ENCODE results near the gene CERS1. TPM values are rescaled to one million over a fixed set of nuclear protein-coding genes. Genes with fewer than 3 reads are reported as not detected.

Gene CERS1
- total RNA-seq, 1 experiment from 2014 or later: 2.7 TPM

- peaks cover 47% of the 10 kb centered on the region for H4K20me1 ChIP-seq (ENCODE audit: insufficient read depth)
- peaks cover 42% of the 10 kb centered on the region; the same call in 1 of the 2 replicates for H3F3A ChIP-seq (ENCODE audit: insufficient read depth, low read depth)
- no TSS peak for BruUV-seq (replicated peaks)
- H3K27me3 ChIP-seq (ENCODE audit: insufficient read depth, low read depth): no peaks in the 10 kb centered on the region
- H3K4me2 ChIP-seq: no peak overlapping the region
- TF ChIP-seq CTCF (conservative IDR thresholded peaks at IDR 0.05): no peak
- DNase-seq: no peak
- H3K79me2 ChIP-seq (ENCODE audit: low read depth): no peaks in the 10 kb centered on the region
- H3K9me2 ChIP-seq (ENCODE audit: insufficient read depth): no peaks in the 10 kb centered on the region
- no peak overlapping the region for H3K27ac ChIP-seq
- intact Hi-C loops (cut with micrococcal nuclease; ENCODE audit: unreplicated experiment): no loop called here
- CTCF ChIA-PET: no interaction called here
- peaks cover 40% of the 10 kb centered on the region for H3K36me3 ChIP-seq (ENCODE audit: low read depth)
- no peak overlapping the region for H3K4me3 ChIP-seq
- POLR2A ChIA-PET (ENCODE audit: unreplicated experiment): no interaction called here
- H2AFZ ChIP-seq: no peak overlapping the region
- H3K9me3 ChIP-seq (ENCODE audit: insufficient read depth, low read depth): no peaks in the 10 kb centered on the region
- H3K4me1 ChIP-seq (replicated peaks; ENCODE audit: insufficient read depth): 0 out of 2 replicates have a peak, but pooled peaks cover 6% of the 10 kb centered on the region
Observed at GRCh38 chr19:18861917-18862316, 34.0 kb downstream of the CERS1 start.

- Histone ChIP-seq H3K4me3 (no peak overlapping the region), H3K79me2 (ENCODE audit: low read depth) (no peaks in the 10 kb centered on the region), H3K27me3 (ENCODE audit: insufficient read depth, low read depth) (no peaks in the 10 kb centered on the region), H3K36me3 (ENCODE audit: low read depth) (peaks cover 40% of the 10 kb centered on the region), H3K4me1 (replicated peaks; ENCODE audit: insufficient read depth) (0 out of 2 replicates have a peak, but pooled peaks cover 6% of the 10 kb centered on the region), H3K9me2 (ENCODE audit: insufficient read depth) (no peaks in the 10 kb centered on the region), H3K27ac (no peak overlapping the region), H3F3A (ENCODE audit: insufficient read depth, low read depth) (peaks cover 35% of the 10 kb centered on the region; the same call in 1 of the 2 replicates), H3K9me3 (ENCODE audit: insufficient read depth, low read depth) (no peaks in the 10 kb centered on the region), H3K4me2 (no peak overlapping the region), H2AFZ (no peak overlapping the region), H4K20me1 (ENCODE audit: insufficient read depth) (peaks cover 54% of the 10 kb centered on the region)
- CTCF ChIA-PET: no interaction called here
- DNase-seq: no peak
- TF ChIP-seq CTCF (conservative IDR thresholded peaks at IDR 0.05) (no peak), EZH2 (IDR thresholded peaks at IDR 0.05; ENCODE audit: low read depth) (no peak)
- no TSS peak for BruUV-seq (replicated peaks)
- POLR2A ChIA-PET (ENCODE audit: unreplicated experiment): no interaction called here
- intact Hi-C loops (cut with micrococcal nuclease; ENCODE audit: unreplicated experiment): no loop called here
Observed at GRCh38 chr19:18861235-18861634, 34.7 kb downstream of the CERS1 start.

GRCh38 chr19:18860725-18861124, 35.2 kb downstream of the CERS1 start:
- no peak for TF ChIP-seq EZH2 (IDR thresholded peaks at IDR 0.05; ENCODE audit: low read depth)
- no peak for TF ChIP-seq CTCF (conservative IDR thresholded peaks at IDR 0.05)
- Histone ChIP-seq H2AFZ (no peak overlapping the region), H3F3A (ENCODE audit: insufficient read depth, low read depth) (peaks cover 35% of the 10 kb centered on the region; the same call in 1 of the 2 replicates), H3K4me1 (replicated peaks; ENCODE audit: insufficient read depth) (0 out of 2 replicates have a peak, but pooled peaks cover 6% of the 10 kb centered on the region), H3K27ac (no peak overlapping the region), H3K4me2 (no peak overlapping the region), H3K9me2 (ENCODE audit: insufficient read depth) (no peaks in the 10 kb centered on the region), H4K20me1 (ENCODE audit: insufficient read depth) (peaks cover 54% of the 10 kb centered on the region), H3K4me3 (no peak overlapping the region), H3K27me3 (ENCODE audit: insufficient read depth, low read depth) (no peaks in the 10 kb centered on the region), H3K79me2 (ENCODE audit: low read depth) (no peaks in the 10 kb centered on the region), H3K9me3 (ENCODE audit: insufficient read depth, low read depth) (no peaks in the 10 kb centered on the region), H3K36me3 (ENCODE audit: low read depth) (peaks cover 38% of the 10 kb centered on the region)
- ChIA-PET POLR2A (ENCODE audit: unreplicated experiment) (no interaction called here), CTCF (no interaction called here)
- no peak for DNase-seq
- intact Hi-C loops (cut with micrococcal nuclease; ENCODE audit: unreplicated experiment): no loop called here
- BruUV-seq (replicated peaks): no TSS peak

All from PC-9 (cell line).